Measurements from ENCODE around the gene LGALS3BP.

Gene LGALS3BP

GRCh38 chr17:78986048-78986648, 6.4 kb upstream of the LGALS3BP start:
- H3K36me3 Mint-ChIP-seq (ENCODE audit: low read depth), result peaks cover 18% of the 10 kb centered on the region
- peaks cover 17% of the 10 kb centered on the region for H3K4me1 Mint-ChIP-seq (ENCODE audit: low read depth)
- DNase-seq, result no peak
- peak overlapping the region; percentile 24 for H3K4me3 Mint-ChIP-seq
- peak overlapping the region; percentile 5 for H3K27ac Mint-ChIP-seq
- H3K9me3 Mint-ChIP-seq, result no peaks in the 10 kb centered on the region
- H3K27me3 Mint-ChIP-seq, result no peaks in the 10 kb centered on the region

- Mint-ChIP-seq H3K27ac (no peak overlapping the region), H3K4me1 (ENCODE audit: low read depth) (peaks cover 17% of the 10 kb centered on the region), H3K4me3 (no peak overlapping the region), H3K27me3 (no peaks in the 10 kb centered on the region), H3K9me3 (no peaks in the 10 kb centered on the region), H3K36me3 (ENCODE audit: low read depth) (peaks cover 10% of the 10 kb centered on the region)
- no peak for DNase-seq
Measured at GRCh38 chr17:78985395-78985794, 5.7 kb upstream of the LGALS3BP start.

GRCh38 chr17:78981010-78981888, 1.5 kb upstream of the LGALS3BP start:
- Mint-ChIP-seq H3K4me1 (ENCODE audit: low read depth) (peaks cover 29% of the 10 kb centered on the region), H3K9me3 (no peaks in the 10 kb centered on the region), H3K27ac (no peak overlapping the region), H3K36me3 (ENCODE audit: low read depth) (no peaks in the 10 kb centered on the region), H3K27me3 (no peaks in the 10 kb centered on the region), H3K4me3 (no peak overlapping the region)
- DNase-seq, result no peak

GRCh38 chr17:78980624-78980972, 875 bp upstream of the LGALS3BP start:
- Mint-ChIP-seq H3K4me3 (no peak overlapping the region), H3K27me3 (no peaks in the 10 kb centered on the region), H3K27ac (peak overlapping the region; percentile 88), H3K36me3 (ENCODE audit: low read depth) (no peaks in the 10 kb centered on the region), H3K9me3 (no peaks in the 10 kb centered on the region), H3K4me1 (ENCODE audit: low read depth) (peaks cover 23% of the 10 kb centered on the region)
- no peak for DNase-seq

- peaks cover 3% of the 10 kb centered on the region for H3K36me3 Mint-ChIP-seq (ENCODE audit: low read depth)
Measured at GRCh38 chr17:78977997-78978973, 1.4 kb downstream of the LGALS3BP start.

GRCh38 chr17:78977681-78977943, 2.1 kb downstream of the LGALS3BP start:
- DNase-seq, result no peak
- Mint-ChIP-seq H3K4me3 (peak overlapping the region; percentile 15), H3K36me3 (ENCODE audit: low read depth) (peaks cover 3% of the 10 kb centered on the region), H3K27ac (peak overlapping the region; percentile 50), H3K27me3 (no peaks in the 10 kb centered on the region), H3K4me1 (ENCODE audit: low read depth) (peaks cover 23% of the 10 kb centered on the region), H3K9me3 (no peaks in the 10 kb centered on the region)

More at GRCh38 chr17:78977997-78978973, 1.4 kb downstream of the LGALS3BP start:
- Mint-ChIP-seq H3K27me3 (no peaks in the 10 kb centered on the region), H3K9me3 (no peaks in the 10 kb centered on the region), H3K27ac (no peak overlapping the region), H3K4me3 (peak overlapping the region; percentile 68), H3K4me1 (ENCODE audit: low read depth) (peaks cover 23% of the 10 kb centered on the region)
- no peak for DNase-seq

- Mint-ChIP-seq H3K4me1 (ENCODE audit: low read depth) (peaks cover 23% of the 10 kb centered on the region), H3K36me3 (ENCODE audit: low read depth) (peaks cover 6% of the 10 kb centered on the region), H3K27me3 (no peaks in the 10 kb centered on the region), H3K9me3 (no peaks in the 10 kb centered on the region), H3K4me3 (peak overlapping the region; percentile 15), H3K27ac (peak overlapping the region; percentile 50)
- no peak for DNase-seq
Measured at GRCh38 chr17:78976907-78977680, 2.6 kb downstream of the LGALS3BP start.

- DNase-seq, result no peak
- H3K4me3 Mint-ChIP-seq, result no peak overlapping the region
- H3K27ac Mint-ChIP-seq, result peak overlapping the region; percentile 31
- H3K36me3 Mint-ChIP-seq (ENCODE audit: low read depth), result peaks cover 8% of the 10 kb centered on the region
- no peaks in the 10 kb centered on the region for H3K9me3 Mint-ChIP-seq
- peaks cover 27% of the 10 kb centered on the region for H3K4me1 Mint-ChIP-seq (ENCODE audit: low read depth)
- H3K27me3 Mint-ChIP-seq, result no peaks in the 10 kb centered on the region
Measured at GRCh38 chr17:78974635-78975591, 4.8 kb downstream of the LGALS3BP start.

- no peak for DNase-seq
- Mint-ChIP-seq H3K9me3 (no peaks in the 10 kb centered on the region), H3K27me3 (no peaks in the 10 kb centered on the region), H3K4me3 (no peak overlapping the region), H3K4me1 (ENCODE audit: low read depth) (peaks cover 22% of the 10 kb centered on the region), H3K36me3 (ENCODE audit: low read depth) (peaks cover 8% of the 10 kb centered on the region), H3K27ac (no peak overlapping the region)
Measured at GRCh38 chr17:78973792-78974520, 5.8 kb downstream of the LGALS3BP start.

GRCh38 chr17:78973196-78973595, 6.5 kb downstream of the LGALS3BP start:
- no peaks in the 10 kb centered on the region for H3K9me3 Mint-ChIP-seq
- no peak for DNase-seq
- peaks cover 8% of the 10 kb centered on the region for H3K36me3 Mint-ChIP-seq (ENCODE audit: low read depth)
- no peaks in the 10 kb centered on the region for H3K27me3 Mint-ChIP-seq
- H3K4me3 Mint-ChIP-seq, result no peak overlapping the region
- peaks cover 19% of the 10 kb centered on the region for H3K4me1 Mint-ChIP-seq (ENCODE audit: low read depth)
- H3K27ac Mint-ChIP-seq, result no peak overlapping the region

GRCh38 chr17:78972507-78973105, 7.1 kb downstream of the LGALS3BP start:
- Mint-ChIP-seq H3K9me3 (no peaks in the 10 kb centered on the region), H3K27ac (no peak overlapping the region), H3K4me3 (no peak overlapping the region), H3K27me3 (no peaks in the 10 kb centered on the region), H3K4me1 (ENCODE audit: low read depth) (peaks cover 13% of the 10 kb centered on the region), H3K36me3 (ENCODE audit: low read depth) (peaks cover 8% of the 10 kb centered on the region)
- DNase-seq, result no peak

GRCh38 chr17:78971756-78972506, 7.8 kb downstream of the LGALS3BP start:
- no peak overlapping the region for H3K27ac Mint-ChIP-seq
- peaks cover 7% of the 10 kb centered on the region for H3K4me1 Mint-ChIP-seq (ENCODE audit: low read depth)
- DNase-seq, result no peak
- H3K36me3 Mint-ChIP-seq (ENCODE audit: low read depth), result peaks cover 8% of the 10 kb centered on the region
- no peaks in the 10 kb centered on the region for H3K9me3 Mint-ChIP-seq
- no peak overlapping the region for H3K4me3 Mint-ChIP-seq
- no peaks in the 10 kb centered on the region for H3K27me3 Mint-ChIP-seq

All from activated T-cell treated with anti-CD3 and anti-CD28 coated beads, Interleukin-2, amount 50 U/mL, for 24 hours (primary cell).